GM12801 (cell line): ENCODE measurements around the gene SATB2.

ENCODE experiments used
- CTCF ChIP-seq: IDR thresholded peaks from one replicate; pipeline ENCODE4 v1.5.1; 2011; ENCODE audit warnings: control low read depth; ENCODE audit not compliant: insufficient read length; ENCODE audit errors: extremely low read depth

Gene SATB2

DNA sequence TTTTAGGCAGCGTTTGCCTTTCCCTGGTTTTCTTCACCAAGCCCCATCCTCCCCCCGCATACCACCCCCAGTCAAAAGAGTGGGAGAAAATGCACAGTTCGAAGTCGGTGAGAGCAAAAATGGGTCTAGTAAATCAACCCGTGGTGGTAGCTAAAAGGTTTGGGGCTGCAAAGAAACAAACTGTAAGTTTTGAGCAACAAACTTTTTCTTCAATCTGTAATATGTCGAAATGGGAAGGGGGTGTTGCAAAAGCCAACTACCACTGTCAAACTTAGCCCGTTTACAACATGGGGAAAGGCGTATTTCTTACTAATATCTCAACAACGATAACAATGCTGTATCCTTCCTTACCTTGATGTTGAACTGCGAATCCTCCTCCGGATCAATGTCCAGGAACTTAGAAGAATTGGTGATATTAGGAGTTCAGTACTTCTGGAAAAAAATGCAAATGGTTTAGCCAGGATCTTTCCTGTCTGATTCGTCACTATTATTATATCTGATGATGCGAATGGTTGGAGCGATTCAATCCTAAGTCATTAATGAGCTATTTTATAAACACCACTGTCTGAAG is 2.4 kb upstream of the SATB2 start:
- TF ChIP-seq CTCF, result no peak

DNA sequence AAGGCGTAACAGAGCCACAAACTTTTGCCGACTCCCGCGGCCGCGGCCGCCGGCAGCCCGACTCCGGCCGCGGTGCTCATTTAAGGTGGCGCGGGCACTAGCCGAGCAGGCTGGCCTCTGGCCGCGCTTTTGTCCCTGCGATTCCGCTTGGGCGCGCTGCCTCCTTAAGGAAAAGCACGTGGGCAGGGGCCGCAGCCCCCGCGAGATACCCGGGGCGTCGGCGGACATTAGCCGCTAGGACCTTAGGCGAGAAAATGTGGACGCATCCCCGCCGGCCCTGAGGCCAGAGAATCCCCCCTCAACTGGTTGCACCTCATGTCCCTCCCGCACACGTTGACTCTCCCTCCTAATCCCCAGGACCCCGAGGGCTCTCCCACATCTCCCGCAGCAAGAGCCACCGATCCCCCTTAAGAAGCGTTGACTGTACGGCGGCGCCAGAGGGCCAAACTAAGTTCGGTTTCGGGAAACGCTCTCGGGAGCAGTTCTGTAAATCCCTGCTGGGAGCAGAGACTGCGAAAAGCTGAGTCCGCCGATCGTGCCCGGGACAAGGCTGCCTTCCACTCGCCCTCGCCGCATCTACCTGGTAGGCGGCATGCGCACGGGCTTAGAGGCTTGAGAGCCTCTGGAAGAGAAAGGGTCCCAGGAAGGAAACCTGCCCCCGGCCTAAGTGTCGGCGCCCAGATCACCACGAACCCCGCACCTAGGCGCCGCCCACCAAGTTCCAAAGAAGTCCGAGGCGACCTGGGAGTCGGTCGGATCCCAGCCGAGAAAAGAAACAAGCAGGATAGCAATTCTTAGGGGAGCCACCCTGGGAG is 1.8 kb upstream of the SATB2 start:
- no peak for TF ChIP-seq CTCF

DNA sequence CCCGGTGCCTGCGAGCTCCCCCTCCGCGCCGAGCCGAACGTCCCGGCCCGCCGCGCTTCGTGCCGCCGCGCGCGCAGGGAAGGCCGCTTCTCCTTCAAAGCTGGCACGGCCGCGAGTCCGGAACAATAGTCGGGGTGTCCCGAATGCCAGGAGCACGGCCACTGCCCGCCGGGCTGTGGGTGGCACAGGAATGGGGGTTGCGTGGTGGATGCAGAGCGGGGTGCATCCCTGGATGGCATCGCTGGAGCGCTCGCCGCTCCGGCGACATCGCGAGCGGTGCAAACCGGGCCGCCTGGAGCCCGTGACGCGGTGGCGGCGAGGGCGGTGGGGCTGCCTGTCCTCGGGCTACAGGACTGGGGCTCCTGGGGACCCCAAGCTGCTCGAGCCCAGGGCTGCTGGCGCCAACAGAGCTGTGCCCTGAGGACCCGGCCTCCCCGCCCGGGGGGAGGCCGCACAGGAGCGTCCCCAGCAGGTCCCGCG is 1.1 kb upstream of the SATB2 start:
- no peak for TF ChIP-seq CTCF

DNA sequence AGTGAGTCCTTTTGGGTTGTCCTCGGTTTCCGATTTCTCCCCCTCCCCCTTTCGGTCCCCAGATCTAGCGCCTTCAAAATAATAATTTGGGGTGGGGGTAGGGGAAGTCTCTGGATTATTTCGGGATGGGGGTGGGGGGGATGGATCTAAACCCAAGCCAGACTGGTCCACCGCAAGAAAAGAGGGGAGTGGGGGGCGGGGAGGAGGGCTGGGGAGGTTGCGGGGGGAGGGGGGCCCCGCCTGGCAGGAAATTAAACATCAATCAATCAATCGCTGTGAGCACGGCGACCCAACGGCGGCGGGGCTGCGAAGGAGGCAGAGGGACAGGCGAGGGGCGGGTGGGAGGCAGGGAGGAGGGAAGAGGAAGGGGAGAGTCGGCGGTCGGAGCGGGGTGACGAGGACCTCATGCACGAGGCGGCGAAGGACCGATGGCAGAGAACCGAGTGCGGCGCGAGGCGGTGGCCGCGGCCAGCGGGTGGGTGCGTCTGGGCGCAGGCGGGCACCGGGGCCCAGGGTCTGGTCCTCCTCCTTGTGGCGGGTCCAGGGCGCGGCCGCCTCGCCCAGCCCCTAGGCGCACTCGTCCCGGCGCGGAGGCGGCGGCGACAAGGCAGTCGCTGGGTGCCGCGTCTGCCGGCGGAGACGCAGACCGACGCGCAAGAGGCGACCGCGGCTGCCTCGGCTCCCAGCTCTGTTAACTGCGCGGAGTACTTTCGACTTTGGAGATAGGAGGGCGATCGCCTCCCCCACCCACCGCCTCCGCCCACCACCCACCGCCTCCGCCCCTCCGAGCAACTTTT is 468 bp upstream of the SATB2 start:
- TF ChIP-seq CTCF, result no peak

GRCh38 chr2:199456383-199457146 is 1.2 kb downstream of the SATB2 start:
- no peak for TF ChIP-seq CTCF

- no peak for TF ChIP-seq CTCF
These were observed 2.0 kb downstream of the SATB2 start for GRCh38 chr2:199455545-199456382.
